Right lobe of liver (tissue), 6 donors: ENCODE data around the gene SYT6. TPM values are rescaled to one million over a fixed set of nuclear protein-coding genes. Genes with fewer than 3 reads are reported as not detected.
"Not testable (repeated sequence)": the region's sequence is repeated elsewhere in the genome, so short reads cannot be mapped to it uniquely, and the experiment has no call there.

Experiments
- ATAC-seq, 4 donors: fragments of 200-7000 bp; cut with Tn5 transposase; one replicate each; pipeline ENCODE4 v1.9.1; 2020; ENCODE audit warnings: mild to moderate bottlenecking in 4 of 4, moderate library complexity in 4 of 4
- DNase-seq, 3 donors: peaks; one replicate each; pipeline ENCODE4 v3.0.0-alpha.2; 2020
- H3K27ac ChIP-seq, 3 donors: fragments of 200-600 bp; one replicate each; pipeline ENCODE4 v1.8.0; 2022
- H3K27me3 ChIP-seq, 2 donors: fragments of 200-600 bp; one replicate each; pipeline ENCODE4 v1.8.0; 2022
- H3K36me3 ChIP-seq, 4 donors: fragments of 200-600 bp; sonication (generic) in 1 of 4; one replicate each; pipeline versions ENCODE4 v1.5.1 to v1.8.0; 2017 to 2022; ENCODE audit warnings: control low read depth in 1 of 4
- H3K4me1 ChIP-seq, 4 donors: fragments of 200-600 bp; sonication (generic) in 1 of 4; one replicate each; pipeline versions ENCODE4 v1.5.1 to v1.8.0; 2017 to 2022; ENCODE audit warnings: control low read depth in 1 of 4
- H3K4me3 ChIP-seq, 3 donors: fragments of 200-600 bp; one replicate each; pipeline ENCODE4 v1.8.0; 2022
- H3K9me3 ChIP-seq, 4 donors: fragments of 200-600 bp; sonication (generic) in 1 of 4; one replicate each; pipeline versions ENCODE4 v1.5.1 to v1.8.0; 2017 to 2022; ENCODE audit warnings: control low read depth in 1 of 4
- CTCF ChIP-seq, 4 donors: fragments of 200-600 bp in 3 of 4; fragments of 450-650 bp in 1 of 4; IDR thresholded peaks; one replicate each; pipeline versions ENCODE4 v1.5.1 to v1.8.0; 2016 to 2022; ENCODE audit warnings: antibody characterized with exemption in 4 of 4, mild to moderate bottlenecking in 2 of 4
- POLR2A ChIP-seq: fragments of 450-650 bp; IDR thresholded peaks from one replicate; pipeline ENCODE4 v1.6.1; 2017; ENCODE audit warnings: antibody characterized with exemption, mild to moderate bottlenecking
- WGBS: methylation state at CpG from one replicate; pipeline ENCODE4 v1.1.6; 2018; ENCODE audit warnings: low coverage, low lambda C conversion rate; ENCODE audit not compliant: insufficient coverage; ENCODE audit errors: missing lambda C conversion rate; 5-methylcytosine and 5-hydroxymethylcytosine counted together
- intact Hi-C, 2 donors: fragments of 100-400 bp; cut with DNase I; formaldehyde crosslinking; loops; one replicate each; pipeline versions ENCODE4 v1.11.2 to v1.14.1; 2022
- total RNA-seq, 6 experiments: library from RNA; depleted of rRNA in 2 of 6; stranded (reverse); fragments of >200 nt in 2 of 6; fragmentation: NEBNext Ultra II Directional in 3 of 6; extraction: Animal tissue kit (Norgen Biotek cat#: 25700) in 3 of 6; gene quantifications; one replicate each; pipeline versions ENCODE4 v1.1.0 to v1.2.4, GENCODE V29; 2016 to 2023
- donor health status: DM: no; HTN: yes; CAD: no.
- donor health status: DM: no; HTN: no; CAD: no.
- donor health status: DM: no; HTN: no; CAD: no.
- donor health status: DM: no; HTN: yes; CAD: no.
- donor health status: DM: no; HTN: yes; CAD: no.

The SYT6 gene
- total RNA-seq, 6 experiments from 2014 or later, result not detected

- H3K27me3 ChIP-seq, H3K4me3 ChIP-seq, H3K27ac ChIP-seq, DNase-seq, ATAC-seq, H3K4me1 ChIP-seq, H3K9me3 ChIP-seq, H3K36me3 ChIP-seq, intact Hi-C loops: not testable (repeated sequence)
- WGBS, result 23% methylated on average over 3 of the region's 3 CpGs
These were observed 88.0 kb downstream of the SYT6 start for GRCh38 chr1:114065671-114066070.

GRCh38 chr1:114063544-114063943 lies 90.1 kb downstream of the SYT6 start:
- Histone ChIP-seq H3K27ac (no peak overlapping the region), H3K4me3 (no peak overlapping the region), H3K4me1 (no peaks in the 10 kb centered on the region), H3K36me3 (no peaks in the 10 kb centered on the region), H3K27me3 (no peaks in the 10 kb centered on the region), H3K9me3 (no peaks in the 10 kb centered on the region)
- DNase-seq, result no peak
- TF ChIP-seq POLR2A, result no peak
- no peak for TF ChIP-seq CTCF (IDR thresholded peaks at IDR 0.05)
- intact Hi-C loops, result no loop called here
- ATAC-seq, result no peak

GRCh38 chr1:114062477-114063099 lies 91.1 kb downstream of the SYT6 start:
- DNase-seq, result no peak
- ATAC-seq, result no peak
- intact Hi-C loops, result no loop called here
- Histone ChIP-seq H3K36me3 (no peaks in the 10 kb centered on the region), H3K4me3 (no peak overlapping the region), H3K27ac (no peak overlapping the region), H3K27me3 (no peaks in the 10 kb centered on the region), H3K4me1 (no peaks in the 10 kb centered on the region), H3K9me3 (no peaks in the 10 kb centered on the region)
- TF ChIP-seq POLR2A (no peak), CTCF (IDR thresholded peaks at IDR 0.05) (no peak)
- 46% methylated on average over 8 of the region's 8 CpGs for WGBS

- TF ChIP-seq POLR2A, result no peak
- no peak for TF ChIP-seq CTCF (IDR thresholded peaks at IDR 0.05)
- no peaks in the 10 kb centered on the region for H3K36me3 ChIP-seq
- no peak overlapping the region for H3K4me3 ChIP-seq
- DNase-seq (no peak), ATAC-seq (no peak)
- intact Hi-C loops, result no loop called here
- no peaks in the 10 kb centered on the region for H3K4me1 ChIP-seq
- WGBS, result no CpG with 5 or more reads among the region's 1 CpG
- no peak overlapping the region for H3K27ac ChIP-seq
- H3K27me3 ChIP-seq, result no peaks in the 10 kb centered on the region
- no peaks in the 10 kb centered on the region for H3K9me3 ChIP-seq
These were observed 92.4 kb downstream of the SYT6 start for GRCh38 chr1:114061121-114061830.

- 29% methylated on average over 4 of the region's 6 CpGs for WGBS
- H3K9me3 ChIP-seq, H3K36me3 ChIP-seq, H3K27me3 ChIP-seq, H3K4me3 ChIP-seq, ATAC-seq, H3K4me1 ChIP-seq, intact Hi-C loops, H3K27ac ChIP-seq, DNase-seq: not testable (repeated sequence)
These were observed 95.4 kb downstream of the SYT6 start for GRCh38 chr1:114058236-114058635.
